ENCODE data around the gene MAGI1.

GRCh38 chr3:65935724-65936123 is 103.0 kb downstream of the MAGI1 start:
- TF ChIP-seq CTCF (IDR thresholded peaks at IDR 0.05): no peak
- no peak for TF ChIP-seq POLR2AphosphoS5 (IDR thresholded peaks at IDR 0.05)

Data from prostate gland (tissue), 2 donors.